Urothelium cell line (cell line): ENCODE data around the gene SLC17A1.
"Not testable (repeated sequence)": the region's sequence is repeated elsewhere in the genome, so short reads cannot be mapped to it uniquely, and the experiment has no call there.

Source experiments
- DNase-seq: peaks from one replicate; pipeline ENCODE4 v3.0.0; 2011; ENCODE audit warnings: low spot score, mixed read lengths
- FAIRE-seq: peaks from 2 replicates; lab custom pipeline; 2011; peaks lifted over from hg19 to GRCh38; lab: Jason Lieb, UNC

The SLC17A1 gene

GRCh38 chr6:25764611-25765010 lies 67.2 kb downstream of the SLC17A1 start:
- no peak for DNase-seq

GRCh38 chr6:25757936-25758642 lies 73.8 kb downstream of the SLC17A1 start:
- DNase-seq (no peak), FAIRE-seq (no peak)

More at GRCh38 chr6:25764611-25765010, 67.2 kb downstream of the SLC17A1 start:
- FAIRE-seq: no peak

- DNase-seq (no peak), FAIRE-seq (no peak)
These were observed 75.2 kb downstream of the SLC17A1 start for GRCh38 chr6:25756382-25757363.

GRCh38 chr6:25755483-25755882 lies 76.4 kb downstream of the SLC17A1 start:
- no peak for FAIRE-seq
- no peak for DNase-seq

- FAIRE-seq (no peak), DNase-seq (no peak)
These were observed 77.3 kb downstream of the SLC17A1 start, which contains the start of gene SLC17A4 for GRCh38 chr6:25754535-25754934. TSS of gene SLC17A4 (plus strand) at chr6:25754742. CDS start at chr6:25761963, 7,221 bp downstream.

- DNase-seq (no peak), FAIRE-seq (no peak)
These were observed 78.8 kb downstream of the SLC17A1 start for GRCh38 chr6:25753079-25753478.

- no peak for FAIRE-seq
- no peak for DNase-seq
These were observed 80.9 kb downstream of the SLC17A1 start for GRCh38 chr6:25750906-25751305.

- FAIRE-seq (no peak), DNase-seq (no peak)
These were observed 82.0 kb downstream of the SLC17A1 start for GRCh38 chr6:25749837-25750236.

GRCh38 chr6:25748601-25749517 lies 83.0 kb downstream of the SLC17A1 start:
- not testable (repeated sequence) for DNase-seq, FAIRE-seq

- DNase-seq (no peak), FAIRE-seq (no peak)
These were observed 83.8 kb downstream of the SLC17A1 start for GRCh38 chr6:25748049-25748448.

GRCh38 chr6:25747477-25747876 lies 84.4 kb downstream of the SLC17A1 start:
- no peak for DNase-seq
- FAIRE-seq: no peak

GRCh38 chr6:25746968-25747367 lies 84.9 kb downstream of the SLC17A1 start:
- FAIRE-seq (no peak), DNase-seq (no peak)

GRCh38 chr6:25745836-25746235 lies 86.0 kb downstream of the SLC17A1 start:
- no peak for DNase-seq
- no peak for FAIRE-seq

GRCh38 chr6:25743868-25744267 lies 88.0 kb downstream of the SLC17A1 start:
- DNase-seq (no peak), FAIRE-seq (no peak)

- no peak for DNase-seq
- FAIRE-seq: no peak
These were observed 96.6 kb downstream of the SLC17A1 start for GRCh38 chr6:25735261-25735660.
